ENCODE results near the gene CELSR1.

CELSR1 gene

DNA sequence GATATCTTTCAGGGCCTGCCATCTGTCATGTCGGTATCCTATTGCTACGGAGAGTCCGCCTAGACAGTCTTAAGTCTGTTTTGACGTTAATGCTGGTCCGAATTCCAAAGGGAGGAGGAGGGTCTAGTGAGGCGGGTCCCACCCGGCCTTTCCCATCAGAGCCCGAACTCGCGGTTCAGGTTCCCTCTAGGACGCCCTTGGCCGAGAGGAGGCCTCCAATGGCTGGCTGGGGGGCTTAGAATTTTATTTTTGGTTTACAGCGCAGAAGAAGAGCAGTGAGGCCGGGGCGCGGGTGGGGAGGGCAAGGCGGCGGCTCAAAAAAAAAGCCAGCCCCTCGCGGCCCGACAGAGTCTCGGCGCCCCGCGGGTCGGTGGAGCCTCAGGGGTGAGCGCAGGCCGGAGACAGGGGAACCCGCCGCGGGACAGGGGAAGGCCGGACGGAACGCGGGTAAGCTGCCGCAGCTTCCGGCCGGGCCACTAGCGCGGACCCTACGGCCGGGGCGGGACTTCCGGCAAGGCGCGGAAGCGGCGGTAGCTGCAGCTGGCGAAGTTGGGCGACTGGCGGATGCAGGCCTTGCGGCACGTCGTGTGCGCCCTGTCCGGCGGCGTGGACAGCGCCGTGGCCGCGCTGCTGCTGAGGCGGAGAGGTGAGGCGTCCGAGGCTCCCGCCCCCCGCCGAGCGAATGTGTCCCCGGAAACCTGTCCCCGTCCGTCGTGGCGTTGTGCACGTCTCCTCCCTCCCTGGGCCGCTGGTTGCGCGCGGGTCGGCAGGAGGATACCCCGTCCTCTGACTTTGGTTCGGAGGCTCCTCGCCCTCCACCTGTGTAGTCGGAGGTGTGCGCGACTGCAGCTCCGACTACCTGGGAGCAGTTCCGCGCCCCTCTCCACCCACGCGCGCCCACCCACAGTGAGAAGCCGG, 202.0 kb downstream of the CELSR1 start, which contains the start of gene TRMU:
Gene TRMU (plus strand): TSS at position 514 of the 918 bp plus-strand sequence. CDS start 51 bp downstream, at position 565.
- Histone ChIP-seq H2BK12ac (ENCODE audit: low read length) (no peak within 1 kb of the TSS), H3K27me3 (ENCODE audit: insufficient read depth, low read length) (no peaks in the 10 kb centered on the region), H3K79me1 (ENCODE audit: low read length) (peaks cover 11% of the 10 kb centered on the region), H4K91ac (ENCODE audit: low read depth, low read length) (peak within 1 kb of the TSS; percentile 93), H3K4me2 (ENCODE audit: low read length) (peak within 1 kb of the TSS; percentile 90), H3K79me2 (ENCODE audit: control insufficient read depth, insufficient read depth, low read length, poor library complexity) (peaks cover 13% of the 10 kb centered on the region), H4K12ac (ENCODE audit: low read depth, low read length) (peak within 1 kb of the TSS; percentile 98), H3K27ac (ENCODE audit: low read depth, low read length) (peak within 1 kb of the TSS; percentile 86), H3K18ac (ENCODE audit: low read length) (peak within 1 kb of the TSS; percentile 97), H4K8ac (ENCODE audit: low read depth, low read length) (peak within 1 kb of the TSS; percentile 94), H3K4ac (ENCODE audit: low read depth, low read length) (peak within 1 kb of the TSS; percentile 89), H2AK5ac (ENCODE audit: low read length) (peak within 1 kb of the TSS; percentile 83), H3K36me3 (ENCODE audit: control insufficient read depth in 1 of 2, insufficient read depth in 2 of 2, low read length in 2 of 2) (peaks cover 36 to 48% of the 10 kb centered on the region in 2 experiments), H3K14ac (ENCODE audit: low read length) (peak within 1 kb of the TSS; percentile 83), H3K4me1 (ENCODE audit: control insufficient read depth in 1 of 2, insufficient read depth in 2 of 2, low read length in 2 of 2) (peaks cover 6 to 7% of the 10 kb centered on the region in 2 experiments), H2BK5ac (ENCODE audit: low read depth, low read length, poor library complexity) (peak within 1 kb of the TSS; percentile 79), H2BK120ac (ENCODE audit: insufficient read depth, low read length, poor library complexity) (peak within 1 kb of the TSS; percentile 27), H3K4me3 (ENCODE audit: low read depth, low read length) (peak within 1 kb of the TSS; percentile 83), H3K23ac (ENCODE audit: low read length) (no peak within 1 kb of the TSS), H3K9ac (ENCODE audit: low read length) (peak within 1 kb of the TSS; percentile 93), H2AFZ (ENCODE audit: insufficient read depth, low read length, poor library complexity) (peak within 1 kb of the TSS; percentile 89), H3K9me3 (ENCODE audit: insufficient read depth, low read depth, low read length) (no peaks in the 10 kb centered on the region)
- no CpG with 5 or more reads among the region's 93 CpGs for WGBS (ENCODE audit: extremely low coverage, insufficient coverage, insufficient read length)
- DNase-seq, result peak; percentile 84 to 92

DNA sequence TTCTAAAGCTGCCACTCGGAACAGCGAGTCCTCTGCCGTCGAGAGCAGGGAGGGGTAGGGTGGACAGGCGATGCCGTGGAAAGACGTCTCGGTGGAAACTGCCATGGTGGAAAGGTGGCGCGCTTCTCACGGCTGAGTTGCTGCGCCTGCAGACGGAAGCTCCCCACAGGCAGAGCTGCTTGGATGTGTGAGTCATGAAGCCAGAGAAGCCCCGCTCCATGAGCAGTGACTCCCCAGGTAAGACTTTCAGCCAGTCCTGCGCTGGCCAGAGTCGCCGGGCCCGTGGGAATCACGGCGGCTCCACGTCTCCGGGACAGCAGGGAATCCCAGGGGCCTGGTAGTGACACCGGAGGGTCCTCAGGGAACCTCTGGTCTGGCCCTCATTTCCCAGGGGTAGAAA, 205.9 kb downstream of the CELSR1 start:
- no peak overlapping the region for H2BK5ac ChIP-seq (ENCODE audit: low read depth, low read length, poor library complexity)
- no CpG with 5 or more reads among the region's 23 CpGs for WGBS (ENCODE audit: extremely low coverage, insufficient coverage, insufficient read length)
- H3K4ac ChIP-seq (ENCODE audit: low read depth, low read length), result no peak overlapping the region
- DNase-seq, result no peak
- no peak overlapping the region for H3K23ac ChIP-seq (ENCODE audit: low read length)
- H3K4me3 ChIP-seq (ENCODE audit: low read depth, low read length), result no peak overlapping the region
- H3K18ac ChIP-seq (ENCODE audit: low read length), result no peak overlapping the region
- H3K9ac ChIP-seq (ENCODE audit: low read length), result no peak overlapping the region
- H3K79me1 ChIP-seq (ENCODE audit: low read length), result peaks cover 11% of the 10 kb centered on the region
- H3K9me3 ChIP-seq (ENCODE audit: insufficient read depth, low read depth, low read length), result no peaks in the 10 kb centered on the region
- no peak overlapping the region for H2BK12ac ChIP-seq (ENCODE audit: low read length)
- peaks cover 9% of the 10 kb centered on the region for H3K79me2 ChIP-seq (ENCODE audit: control insufficient read depth, insufficient read depth, low read length, poor library complexity)
- H2BK120ac ChIP-seq (ENCODE audit: insufficient read depth, low read length, poor library complexity), result no peak overlapping the region
- H2AFZ ChIP-seq (ENCODE audit: insufficient read depth, low read length, poor library complexity), result no peak overlapping the region
- no peak overlapping the region for H3K14ac ChIP-seq (ENCODE audit: low read length)
- H2AK5ac ChIP-seq (ENCODE audit: low read length), result no peak overlapping the region
- peaks cover 50 to 55% of the 10 kb centered on the region in 2 experiments for H3K36me3 ChIP-seq (ENCODE audit: control insufficient read depth in 1 of 2, insufficient read depth in 2 of 2, low read length in 2 of 2)
- H4K12ac ChIP-seq (ENCODE audit: low read depth, low read length), result no peak overlapping the region
- no peaks in the 10 kb centered on the region for H3K27me3 ChIP-seq (ENCODE audit: insufficient read depth, low read length)
- peaks cover 1 to 3% of the 10 kb centered on the region in 2 experiments for H3K4me1 ChIP-seq (ENCODE audit: control insufficient read depth in 1 of 2, insufficient read depth in 2 of 2, low read length in 2 of 2)
- H3K4me2 ChIP-seq (ENCODE audit: low read length), result no peak overlapping the region
- H4K91ac ChIP-seq (ENCODE audit: low read depth, low read length), result no peak overlapping the region
- H3K27ac ChIP-seq (ENCODE audit: low read depth, low read length), result no peak overlapping the region
- no peak overlapping the region for H4K8ac ChIP-seq (ENCODE audit: low read depth, low read length)

DNA sequence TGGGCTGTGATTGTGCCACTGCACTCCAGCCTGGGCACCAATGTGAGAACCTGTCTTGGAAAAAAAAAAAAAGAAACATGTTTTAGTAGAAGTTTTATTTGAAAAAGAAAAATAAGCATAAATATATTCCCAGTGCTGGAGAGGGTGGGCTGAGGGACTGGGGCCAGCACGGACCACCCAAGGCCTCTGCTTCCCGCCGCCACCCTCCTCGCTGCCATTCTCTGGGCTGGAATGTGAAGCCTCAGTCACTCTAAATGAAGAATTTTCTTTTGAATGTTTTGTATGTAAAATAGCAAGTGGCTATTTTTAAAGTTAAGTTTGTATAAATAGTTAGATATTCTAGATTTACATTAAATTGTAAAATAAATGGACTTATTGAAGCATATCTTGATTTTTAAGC, 207.0 kb downstream of the CELSR1 start:
- no CpG with 5 or more reads among the region's 4 CpGs for WGBS (ENCODE audit: extremely low coverage, insufficient coverage, insufficient read length)
- Histone ChIP-seq H3K4me1 (ENCODE audit: control insufficient read depth in 1 of 2, insufficient read depth in 2 of 2, low read length in 2 of 2) (peaks cover 0 to 3% of the 10 kb centered on the region in 2 experiments), H2AFZ (ENCODE audit: insufficient read depth, low read length, poor library complexity) (no peak overlapping the region), H4K12ac (ENCODE audit: low read depth, low read length) (no peak overlapping the region), H3K36me3 (ENCODE audit: control insufficient read depth in 1 of 2, insufficient read depth in 2 of 2, low read length in 2 of 2) (peaks cover 61 to 66% of the 10 kb centered on the region in 2 experiments), H4K8ac (ENCODE audit: low read depth, low read length) (no peak overlapping the region), H3K4me2 (ENCODE audit: low read length) (no peak overlapping the region), H4K91ac (ENCODE audit: low read depth, low read length) (no peak overlapping the region), H3K9ac (ENCODE audit: low read length) (no peak overlapping the region), H3K79me1 (ENCODE audit: low read length) (peaks cover 3% of the 10 kb centered on the region), H3K18ac (ENCODE audit: low read length) (no peak overlapping the region), H3K4me3 (ENCODE audit: low read depth, low read length) (no peak overlapping the region), H3K9me3 (ENCODE audit: insufficient read depth, low read depth, low read length) (no peaks in the 10 kb centered on the region), H3K23ac (ENCODE audit: low read length) (no peak overlapping the region), H3K27me3 (ENCODE audit: insufficient read depth, low read length) (no peaks in the 10 kb centered on the region), H3K4ac (ENCODE audit: low read depth, low read length) (no peak overlapping the region), H3K79me2 (ENCODE audit: control insufficient read depth, insufficient read depth, low read length, poor library complexity) (no peaks in the 10 kb centered on the region), H2BK120ac (ENCODE audit: insufficient read depth, low read length, poor library complexity) (no peak overlapping the region), H3K27ac (ENCODE audit: low read depth, low read length) (no peak overlapping the region), H2BK5ac (ENCODE audit: low read depth, low read length, poor library complexity) (no peak overlapping the region), H2AK5ac (ENCODE audit: low read length) (no peak overlapping the region), H2BK12ac (ENCODE audit: low read length) (no peak overlapping the region), H3K14ac (ENCODE audit: low read length) (no peak overlapping the region)
- no peak for DNase-seq

DNA sequence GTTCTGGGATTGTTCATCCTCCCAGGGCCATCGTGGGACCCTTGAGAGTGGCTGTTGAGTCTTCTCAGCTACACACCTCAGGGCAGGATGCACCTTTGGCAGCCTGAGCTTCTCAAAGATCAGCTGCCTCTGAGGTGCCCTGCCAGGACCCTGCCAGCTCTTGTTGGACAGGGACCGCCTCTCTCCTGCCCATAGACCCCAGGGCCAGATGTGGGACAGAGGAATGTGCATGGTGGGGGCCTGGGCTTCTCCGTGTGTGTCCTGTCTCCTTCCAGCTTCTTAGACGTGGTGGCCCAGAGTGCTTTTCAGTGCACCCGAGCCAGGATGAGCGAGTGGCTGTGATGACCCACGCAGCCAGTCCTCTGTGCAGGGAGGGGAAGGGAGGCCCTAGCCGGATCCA, 207.8 kb downstream of the CELSR1 start:
- H3K79me1 ChIP-seq (ENCODE audit: low read length), result no peaks in the 10 kb centered on the region
- no peak overlapping the region for H3K23ac ChIP-seq (ENCODE audit: low read length)
- no peak overlapping the region for H3K4me2 ChIP-seq (ENCODE audit: low read length)
- H2BK12ac ChIP-seq (ENCODE audit: low read length), result no peak overlapping the region
- H3K18ac ChIP-seq (ENCODE audit: low read length), result no peak overlapping the region
- H3K4me1 ChIP-seq (ENCODE audit: control insufficient read depth in 1 of 2, insufficient read depth in 2 of 2, low read length in 2 of 2), result peaks cover 0 to under 1% of the 10 kb centered on the region in 2 experiments
- no peak for DNase-seq
- no peak overlapping the region for H2BK120ac ChIP-seq (ENCODE audit: insufficient read depth, low read length, poor library complexity)
- H3K27me3 ChIP-seq (ENCODE audit: insufficient read depth, low read length), result no peaks in the 10 kb centered on the region
- peaks cover 66 to 70% of the 10 kb centered on the region in 2 experiments for H3K36me3 ChIP-seq (ENCODE audit: control insufficient read depth in 1 of 2, insufficient read depth in 2 of 2, low read length in 2 of 2)
- H3K9me3 ChIP-seq (ENCODE audit: insufficient read depth, low read depth, low read length), result no peaks in the 10 kb centered on the region
- H3K4me3 ChIP-seq (ENCODE audit: low read depth, low read length), result no peak overlapping the region
- WGBS (ENCODE audit: extremely low coverage, insufficient coverage, insufficient read length), result no CpG with 5 or more reads among the region's 8 CpGs
- H2AK5ac ChIP-seq (ENCODE audit: low read length), result no peak overlapping the region
- H3K4ac ChIP-seq (ENCODE audit: low read depth, low read length), result no peak overlapping the region
- no peak overlapping the region for H3K14ac ChIP-seq (ENCODE audit: low read length)
- no peak overlapping the region for H3K9ac ChIP-seq (ENCODE audit: low read length)
- H2BK5ac ChIP-seq (ENCODE audit: low read depth, low read length, poor library complexity), result no peak overlapping the region
- H3K79me2 ChIP-seq (ENCODE audit: control insufficient read depth, insufficient read depth, low read length, poor library complexity), result no peaks in the 10 kb centered on the region
- no peak overlapping the region for H3K27ac ChIP-seq (ENCODE audit: low read depth, low read length)
- H2AFZ ChIP-seq (ENCODE audit: insufficient read depth, low read length, poor library complexity), result no peak overlapping the region
- no peak overlapping the region for H4K12ac ChIP-seq (ENCODE audit: low read depth, low read length)
- no peak overlapping the region for H4K91ac ChIP-seq (ENCODE audit: low read depth, low read length)
- H4K8ac ChIP-seq (ENCODE audit: low read depth, low read length), result no peak overlapping the region

Data from trophoblast cell (in vitro differentiated cells and primary cell).